ENCODE data around the gene GRID1.

GRCh38 chr10:85789125-85789524 lies 577.5 kb downstream of the GRID1 start:
- no peak for TF ChIP-seq EZH2 (IDR thresholded peaks at IDR 0.05)
- TF ChIP-seq, protein P1, sequence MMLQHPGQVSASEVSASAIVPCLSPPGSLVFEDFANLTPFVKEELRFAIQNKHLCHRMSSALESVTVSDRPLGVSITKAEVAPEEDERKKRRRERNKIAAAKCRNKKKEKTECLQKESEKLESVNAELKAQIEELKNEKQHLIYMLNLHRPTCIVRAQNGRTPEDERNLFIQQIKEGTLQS (IDR thresholded peaks at IDR 0.05) = no peak
- TF ChIP-seq CTCF (IDR thresholded peaks at IDR 0.05 in 2 of 3, conservative IDR thresholded peaks at IDR 0.05 in 1 of 3; ENCODE audit: borderline replicate concordance in 1 of 3, insufficient read depth in 1 of 3, low read depth in 2 of 3, low read length in 2 of 3) = no peak
- no peak for TF ChIP-seq CEBPB (IDR thresholded peaks at IDR 0.05; ENCODE audit: low read depth)
- no peak for TF ChIP-seq EGR1 (IDR thresholded peaks at IDR 0.05; ENCODE audit: low read depth)

All from HCT116 (cell line).